ENCODE data around the gene LZTS2. TPM values are rescaled to one million over a fixed set of nuclear protein-coding genes. Genes with fewer than 3 reads are reported as not detected.

Gene LZTS2
- total and polyA plus RNA-seq, 10 of the 15 experiments (the other 5 are each of a cell fraction or from before 2014, with no cell fraction given), result 0.08 to 13.4 (median 7.2) TPM

- BruUV-seq (replicated peaks), result no TSS peak
- no peaks in the 10 kb centered on the region for H3K27me3 ChIP-seq (replicated peaks in 1 of 2; ENCODE audit: control insufficient read depth in 2 of 2, insufficient read depth in 2 of 2, low read length in 1 of 2)
- peak overlapping the region; percentile 86 for H3K9ac ChIP-seq (ENCODE audit: control insufficient read depth, insufficient read depth, low read length)
- H3K36me3 ChIP-seq (ENCODE audit: control insufficient read depth in 2 of 2, insufficient read depth in 2 of 2, low read length in 1 of 2), result peaks cover 10 to 14% of the 10 kb centered on the region in 2 experiments
- FAIRE-seq (no peak), ATAC-seq (no peak), DNase-seq (ENCODE audit: low read depth, low spot score) (no peak)
- in situ Hi-C loops (cut with MboI) (no loop called here), intact Hi-C loops (cut with micrococcal nuclease; ENCODE audit: unreplicated experiment) (no loop called here)
- 73% methylated on average over 10 of the region's 10 CpGs for WGBS (ENCODE audit: insufficient coverage, insufficient replicate concordance, low lambda C conversion rate, missing lambda C conversion rate)
- SMC1A ChIA-PET (ENCODE audit: uncharacterized antibody, unreplicated experiment), result interaction anchor here (1.5 kb wide), 1 partner anchor 9 kb away, joined by 4 read pairs; no protein-coding TSS in a partner anchor
- CTCF ChIA-PET, result interaction anchor here (5.5 kb wide), 1 partner anchor 9 kb away, joined by 42 read pairs; no protein-coding TSS in a partner anchor
- POLR2A ChIA-PET, result interaction anchor here (1.3 kb wide), 1 partner anchor 8 kb away, joined by 3 read pairs; no protein-coding TSS in a partner anchor
- peaks cover 37% of the 10 kb centered on the region for H3K79me2 ChIP-seq (ENCODE audit: control insufficient read depth, insufficient read depth, low read length)
- H3K4me1 ChIP-seq (ENCODE audit: control insufficient read depth, insufficient read depth, low read length), result peaks cover 16% of the 10 kb centered on the region
- TF ChIP-seq NR2C2 (IDR thresholded peaks at IDR 0.05; ENCODE audit: borderline replicate concordance, control insufficient read depth, insufficient read length, low read depth) (no peak), PBX3 (IDR thresholded peaks at IDR 0.05; ENCODE audit: insufficient replicate concordance, low read depth, low read length) (no peak), IRF5 (IDR thresholded peaks at IDR 0.05; ENCODE audit: borderline replicate concordance) (no peak), YY1 (IDR thresholded peaks at IDR 0.05; ENCODE audit: low read depth, low read length) (no peak), POLR2A (IDR thresholded peaks at IDR 0.05; ENCODE audit: low read depth, low read length) (0 out of 2 replicates have a peak, but pooled peaks have one; percentile 16), ZNF274 (IDR thresholded peaks at IDR 0.05; ENCODE audit: insufficient read depth, insufficient read length) (no peak), CBX3 (IDR thresholded peaks at IDR 0.05; ENCODE audit: borderline replicate concordance, low read depth) (no peak), MYC (IDR thresholded peaks at IDR 0.05; ENCODE audit: insufficient read depth, insufficient read length, insufficient replicate concordance, low read length, severe bottlenecking) (no peak)
- no peaks in the 10 kb centered on the region for H3K9me3 ChIP-seq (replicated peaks; ENCODE audit: control insufficient read depth, insufficient read depth, low read length)
- no peak overlapping the region for H2AFZ ChIP-seq (ENCODE audit: control insufficient read depth, low read depth, low read length)
- peak overlapping the region; percentile 71; the same call in 1 of the 2 replicates for H3K27ac ChIP-seq (ENCODE audit: control insufficient read depth, insufficient read depth)
- RAD21 ChIA-PET (ENCODE audit: unreplicated experiment), result interaction anchor here (0.9 kb wide), 1 partner anchor 26 kb away, joined by 6 read pairs; no protein-coding TSS in a partner anchor
- peak overlapping the region; percentile 98 for H3K4me3 ChIP-seq
- H3K4me2 ChIP-seq (ENCODE audit: control insufficient read depth, insufficient read depth), result peak overlapping the region; percentile 100
- no peaks in the 10 kb centered on the region for H4K20me1 ChIP-seq (ENCODE audit: control insufficient read depth, insufficient read depth)
Observed at GRCh38 chr10:100988166-100988565, 11.4 kb upstream of the LZTS2 start.
